Measurements from ENCODE around the gene ZBTB7A.

ZBTB7A gene

DNA sequence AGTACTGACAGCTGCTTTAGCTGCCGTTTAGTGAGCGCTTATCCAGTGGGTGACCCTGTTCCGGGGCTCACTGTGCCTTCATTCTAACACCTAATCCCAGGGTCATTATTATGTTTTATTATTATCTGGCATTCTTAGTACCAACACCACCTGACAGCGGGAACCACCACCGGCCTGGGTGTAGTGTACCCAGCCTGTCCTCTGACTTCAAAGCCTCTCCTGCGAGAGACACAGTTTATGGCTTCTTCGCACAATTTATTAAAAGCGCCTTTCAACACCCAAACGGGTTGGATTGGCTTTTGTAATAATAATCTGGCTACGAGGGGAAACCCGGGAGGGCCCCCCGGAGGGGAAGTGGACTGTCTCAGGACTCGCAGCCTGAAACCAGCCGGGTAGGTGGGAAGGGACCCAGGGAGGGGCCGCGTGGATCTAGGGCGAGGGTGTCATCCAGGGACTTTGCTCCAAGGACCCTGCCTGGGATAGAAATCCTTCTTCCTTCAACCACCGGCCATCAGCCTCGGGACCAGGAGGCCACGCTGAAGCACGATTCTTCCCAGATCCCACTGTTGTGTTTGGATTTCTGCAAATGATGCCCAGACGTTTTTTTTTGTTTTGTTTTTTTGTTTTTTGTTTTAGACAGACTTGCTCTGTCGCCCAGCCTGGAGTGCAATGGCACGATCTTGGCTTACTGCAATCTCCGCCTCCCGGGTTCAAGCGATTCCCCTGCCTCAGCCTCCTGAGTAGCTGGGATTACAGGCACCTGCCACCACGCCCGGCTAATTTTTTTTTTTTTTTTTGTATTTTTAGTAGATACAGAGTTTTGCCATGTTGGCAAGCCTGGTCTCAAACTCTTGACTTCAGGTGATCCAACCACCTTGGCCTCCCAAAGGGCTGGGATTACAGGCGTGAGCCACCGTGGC is 1.6 kb upstream of the ZBTB7A start:
- Histone ChIP-seq H3K79me2 (ENCODE audit: low read length) (peaks cover 25% of the 10 kb centered on the region), H3K9me3 (ENCODE audit: insufficient read depth, low read length) (no peaks in the 10 kb centered on the region), H2AFZ (ENCODE audit: low read depth, low read length) (no peak overlapping the region; the same call in 1 of the 2 replicates), H3K4me2 (ENCODE audit: low read length) (peak overlapping the region; percentile 87), H3K9ac (ENCODE audit: low read length) (peak overlapping the region; percentile 98), H4K20me1 (ENCODE audit: insufficient read depth, low read length) (peaks cover 16% of the 10 kb centered on the region), H3K4me1 (ENCODE audit: low read length) (peaks cover 15% of the 10 kb centered on the region), H3K27me3 (ENCODE audit: low read depth, low read length) (peaks cover 6% of the 10 kb centered on the region; the same call in 1 of the 2 replicates), H3K4me3 (ENCODE audit: low read length) (peak overlapping the region; percentile 96), H3K36me3 (replicated peaks; ENCODE audit: low read depth, low read length) (peaks cover 10% of the 10 kb centered on the region), H3K27ac (ENCODE audit: low read length) (no peak overlapping the region)
- TF ChIP-seq EZH2phosphoT487 (IDR thresholded peaks at IDR 0.05; ENCODE audit: low read depth), result no peak
- TF ChIP-seq, protein P1, sequence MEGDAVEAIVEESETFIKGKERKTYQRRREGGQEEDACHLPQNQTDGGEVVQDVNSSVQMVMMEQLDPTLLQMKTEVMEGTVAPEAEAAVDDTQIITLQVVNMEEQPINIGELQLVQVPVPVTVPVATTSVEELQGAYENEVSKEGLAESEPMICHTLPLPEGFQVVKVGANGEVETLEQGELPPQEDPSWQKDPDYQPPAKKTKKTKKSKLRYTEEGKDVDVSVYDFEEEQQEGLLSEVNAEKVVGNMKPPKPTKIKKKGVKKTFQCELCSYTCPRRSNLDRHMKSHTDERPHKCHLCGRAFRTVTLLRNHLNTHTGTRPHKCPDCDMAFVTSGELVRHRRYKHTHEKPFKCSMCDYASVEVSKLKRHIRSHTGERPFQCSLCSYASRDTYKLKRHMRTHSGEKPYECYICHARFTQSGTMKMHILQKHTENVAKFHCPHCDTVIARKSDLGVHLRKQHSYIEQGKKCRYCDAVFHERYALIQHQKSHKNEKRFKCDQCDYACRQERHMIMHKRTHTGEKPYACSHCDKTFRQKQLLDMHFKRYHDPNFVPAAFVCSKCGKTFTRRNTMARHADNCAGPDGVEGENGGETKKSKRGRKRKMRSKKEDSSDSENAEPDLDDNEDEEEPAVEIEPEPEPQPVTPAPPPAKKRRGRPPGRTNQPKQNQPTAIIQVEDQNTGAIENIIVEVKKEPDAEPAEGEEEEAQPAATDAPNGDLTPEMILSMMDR (IDR thresholded peaks at IDR 0.05; ENCODE audit: low read depth, low read length), result no peak

DNA sequence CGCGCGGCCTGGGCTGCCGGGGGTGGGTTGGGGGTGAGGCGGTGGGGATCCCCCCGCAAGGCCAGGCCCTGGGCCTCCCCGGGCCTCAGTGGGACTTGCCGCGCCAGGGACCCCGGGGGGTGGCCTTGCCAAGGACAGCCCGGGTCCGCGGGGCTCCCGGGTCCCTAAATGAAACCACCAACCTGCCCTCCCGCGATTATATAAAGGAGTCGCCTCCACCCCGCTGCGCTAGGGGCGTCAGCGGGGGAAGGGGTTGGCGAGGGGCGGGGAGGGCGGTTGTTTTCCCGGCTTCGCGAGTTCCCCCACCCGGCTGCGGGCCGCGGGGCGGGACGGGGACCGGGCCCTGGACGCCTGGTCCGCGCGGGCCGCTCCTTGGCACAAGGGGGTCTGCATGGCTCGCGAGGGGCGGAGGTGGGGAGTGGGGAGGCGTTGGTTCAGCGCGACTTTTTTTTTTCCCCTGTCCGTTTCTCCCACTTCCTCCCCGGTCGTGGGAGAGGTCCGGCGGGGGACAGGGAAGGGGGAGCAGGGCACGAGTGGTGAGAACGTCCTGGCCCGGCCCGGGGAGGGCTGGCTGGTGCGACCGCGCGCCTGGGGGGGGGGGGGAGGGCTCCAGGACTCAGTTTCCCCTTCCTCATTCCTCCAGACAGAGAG is 822 bp upstream of the ZBTB7A start:
- Histone ChIP-seq H3K4me3 (ENCODE audit: low read length) (peak overlapping the region; percentile 96), H3K9ac (ENCODE audit: low read length) (peak overlapping the region; percentile 98), H3K27ac (ENCODE audit: low read length) (0 out of 2 replicates have a peak overlapping the region, but pooled peaks have one; percentile 1), H3K9me3 (ENCODE audit: insufficient read depth, low read length) (no peaks in the 10 kb centered on the region), H3K4me2 (ENCODE audit: low read length) (peak overlapping the region; percentile 87), H4K20me1 (ENCODE audit: insufficient read depth, low read length) (peaks cover 24% of the 10 kb centered on the region), H3K4me1 (ENCODE audit: low read length) (peaks cover 23% of the 10 kb centered on the region), H3K79me2 (ENCODE audit: low read length) (peaks cover 33% of the 10 kb centered on the region), H2AFZ (ENCODE audit: low read depth, low read length) (peak overlapping the region; percentile 32; the same call in 1 of the 2 replicates), H3K27me3 (ENCODE audit: low read depth, low read length) (peaks cover 6% of the 10 kb centered on the region; the same call in 1 of the 2 replicates), H3K36me3 (replicated peaks; ENCODE audit: low read depth, low read length) (peaks cover 18% of the 10 kb centered on the region)
- TF ChIP-seq, protein P1 (IDR thresholded peaks at IDR 0.05; ENCODE audit: low read depth, low read length), result no peak
- TF ChIP-seq EZH2phosphoT487 (IDR thresholded peaks at IDR 0.05; ENCODE audit: low read depth), result no peak

DNA sequence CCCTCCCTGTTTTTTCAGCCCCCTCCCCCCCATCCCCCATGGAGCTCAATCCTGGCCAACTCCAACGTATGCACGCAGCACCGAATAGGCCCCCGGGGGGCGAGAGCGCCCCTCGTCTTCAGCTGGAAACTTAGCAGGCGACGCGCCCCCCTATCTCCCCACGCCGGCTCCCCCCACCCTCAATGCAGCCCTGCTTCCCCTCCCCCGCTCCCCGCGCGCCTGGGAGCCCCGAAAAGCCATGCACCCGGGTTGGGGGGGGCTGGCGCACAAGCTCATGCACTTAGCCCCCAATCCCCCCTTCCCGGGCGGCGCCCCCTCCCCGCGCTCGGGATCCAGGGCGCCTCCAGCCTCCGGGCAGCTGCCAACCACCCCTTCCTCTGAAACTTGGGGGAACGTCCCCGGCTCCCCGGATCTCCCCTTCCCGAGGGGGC is 508 bp downstream of the ZBTB7A start:
- Histone ChIP-seq H3K9me3 (ENCODE audit: insufficient read depth, low read length) (no peaks in the 10 kb centered on the region), H3K4me1 (ENCODE audit: low read length) (peaks cover 37% of the 10 kb centered on the region), H2AFZ (ENCODE audit: low read depth, low read length) (no peak overlapping the region), H3K9ac (ENCODE audit: low read length) (peak overlapping the region; percentile 98), H3K79me2 (ENCODE audit: low read length) (peaks cover 46% of the 10 kb centered on the region), H3K4me3 (ENCODE audit: low read length) (peak overlapping the region; percentile 96), H3K27me3 (ENCODE audit: low read depth, low read length) (peaks cover 6% of the 10 kb centered on the region; the same call in 1 of the 2 replicates), H3K36me3 (replicated peaks; ENCODE audit: low read depth, low read length) (peaks cover 24% of the 10 kb centered on the region), H3K4me2 (ENCODE audit: low read length) (peak overlapping the region; percentile 87), H3K27ac (ENCODE audit: low read length) (peak overlapping the region; percentile 61), H4K20me1 (ENCODE audit: insufficient read depth, low read length) (peaks cover 37% of the 10 kb centered on the region)
- TF ChIP-seq EZH2phosphoT487 (IDR thresholded peaks at IDR 0.05; ENCODE audit: low read depth), result no peak
- TF ChIP-seq, protein P1 (IDR thresholded peaks at IDR 0.05; ENCODE audit: low read depth, low read length), result no peak

Data from OCI-LY3 (cell line).